ENCODE results near the gene LHX3.

The LHX3 gene

GRCh38 chr9:136205707-136205992 is 722 bp upstream of the LHX3 start (continued):
- TF ChIP-seq CREB5 (CRISPR knock-in tag; IDR thresholded peaks at IDR 0.05; ENCODE audit: low read depth): no peak
- no peak for TF ChIP-seq PPARA (CRISPR knock-in tag; IDR thresholded peaks at IDR 0.05; ENCODE audit: borderline replicate concordance)
- no peak for TF ChIP-seq ZC3H10 (CRISPR knock-in tag; IDR thresholded peaks at IDR 0.05)
- no peak for TF ChIP-seq RARB (CRISPR knock-in tag; IDR thresholded peaks at IDR 0.05)
- TF ChIP-seq TOX (CRISPR knock-in tag; IDR thresholded peaks at IDR 0.05; ENCODE audit: borderline replicate concordance): no peak

- TF ChIP-seq ZNF565 (CRISPR knock-in tag; conservative IDR thresholded peaks at IDR 0.05; ENCODE audit: low read depth) (no peak), ZNF70 (CRISPR knock-in tag; IDR thresholded peaks at IDR 0.05) (no peak), RARB (CRISPR knock-in tag; IDR thresholded peaks at IDR 0.05) (no peak)
- ATAC-seq: peak; percentile 14; the same call in 2 of the 3 replicates
Observed at GRCh38 chr9:136204145-136204805, 653 bp downstream of the LHX3 start.

- TF ChIP-seq TCF4 (CRISPR knock-in tag; IDR thresholded peaks at IDR 0.05; ENCODE audit: borderline replicate concordance): no peak
- no peak for TF ChIP-seq SNAI2 (CRISPR knock-in tag; IDR thresholded peaks at IDR 0.05)
- TF ChIP-seq CSDC2 (CRISPR knock-in tag; IDR thresholded peaks at IDR 0.05): no peak
- no peak for TF ChIP-seq ZFP3 (CRISPR knock-in tag; IDR thresholded peaks at IDR 0.05)
- TF ChIP-seq ARNTL (CRISPR knock-in tag; IDR thresholded peaks at IDR 0.05; ENCODE audit: borderline replicate concordance, low read depth): no peak
- TF ChIP-seq PPARA (CRISPR knock-in tag; IDR thresholded peaks at IDR 0.05; ENCODE audit: borderline replicate concordance): no peak
- no peak for TF ChIP-seq BACH2 (CRISPR knock-in tag; IDR thresholded peaks at IDR 0.05; ENCODE audit: borderline replicate concordance)
- TF ChIP-seq ZFP30 (CRISPR knock-in tag; IDR thresholded peaks at IDR 0.05): no peak
- TF ChIP-seq CSRNP3 (CRISPR knock-in tag; IDR thresholded peaks at IDR 0.05): no peak
- no peak for TF ChIP-seq GLIS3 (CRISPR knock-in tag; IDR thresholded peaks at IDR 0.05)
- no peak; the same call in 2 of the 3 replicates for ATAC-seq
Observed at GRCh38 chr9:136203408-136204144, 1.4 kb downstream of the LHX3 start.

GRCh38 chr9:136202454-136203407 is 2.2 kb downstream of the LHX3 start:
- no peak for ATAC-seq
- no peak for TF ChIP-seq BACH2 (CRISPR knock-in tag; IDR thresholded peaks at IDR 0.05; ENCODE audit: borderline replicate concordance)
- TF ChIP-seq RARB (CRISPR knock-in tag; IDR thresholded peaks at IDR 0.05): no peak
- no peak for TF ChIP-seq ZFP30 (CRISPR knock-in tag; IDR thresholded peaks at IDR 0.05)
- TF ChIP-seq CSDC2 (CRISPR knock-in tag; IDR thresholded peaks at IDR 0.05): no peak
- TF ChIP-seq ZNF565 (CRISPR knock-in tag; conservative IDR thresholded peaks at IDR 0.05; ENCODE audit: low read depth): no peak
- no peak for TF ChIP-seq PPARA (CRISPR knock-in tag; IDR thresholded peaks at IDR 0.05; ENCODE audit: borderline replicate concordance)
- no peak for TF ChIP-seq ESRRG (CRISPR knock-in tag; IDR thresholded peaks at IDR 0.05)
- TF ChIP-seq CREB5 (CRISPR knock-in tag; IDR thresholded peaks at IDR 0.05; ENCODE audit: low read depth): no peak

- ATAC-seq: peak; percentile 67
- TF ChIP-seq ISL1 (CRISPR knock-in tag; IDR thresholded peaks at IDR 0.05): no peak
- TF ChIP-seq RARB (CRISPR knock-in tag; IDR thresholded peaks at IDR 0.05): no peak
- TF ChIP-seq SNAI2 (CRISPR knock-in tag; IDR thresholded peaks at IDR 0.05): no peak
- TF ChIP-seq OSR1 (CRISPR knock-in tag; IDR thresholded peaks at IDR 0.05): no peak
- no peak for TF ChIP-seq CSRNP3 (CRISPR knock-in tag; IDR thresholded peaks at IDR 0.05)
- no peak for TF ChIP-seq BACH2 (CRISPR knock-in tag; IDR thresholded peaks at IDR 0.05; ENCODE audit: borderline replicate concordance)
- TF ChIP-seq ZNF8 (CRISPR knock-in tag; IDR thresholded peaks at IDR 0.05): no peak
- no peak for TF ChIP-seq CSDC2 (CRISPR knock-in tag; IDR thresholded peaks at IDR 0.05)
- no peak for TF ChIP-seq ESRRG (CRISPR knock-in tag; IDR thresholded peaks at IDR 0.05)
- no peak for TF ChIP-seq PATZ1 (CRISPR knock-in tag; IDR thresholded peaks at IDR 0.05; ENCODE audit: borderline replicate concordance)
- no peak for TF ChIP-seq TOX (CRISPR knock-in tag; IDR thresholded peaks at IDR 0.05; ENCODE audit: borderline replicate concordance)
- TF ChIP-seq ZFP30 (CRISPR knock-in tag; IDR thresholded peaks at IDR 0.05): no peak
- no peak for TF ChIP-seq ZFP3 (CRISPR knock-in tag; IDR thresholded peaks at IDR 0.05)
- no peak for TF ChIP-seq ZNF70 (CRISPR knock-in tag; IDR thresholded peaks at IDR 0.05)
- TF ChIP-seq TCF4 (CRISPR knock-in tag; IDR thresholded peaks at IDR 0.05; ENCODE audit: borderline replicate concordance): no peak
- TF ChIP-seq ZC3H10 (CRISPR knock-in tag; IDR thresholded peaks at IDR 0.05): no peak
- no peak for TF ChIP-seq ARNTL (CRISPR knock-in tag; IDR thresholded peaks at IDR 0.05; ENCODE audit: borderline replicate concordance, low read depth)
- no peak for TF ChIP-seq PPARA (CRISPR knock-in tag; IDR thresholded peaks at IDR 0.05; ENCODE audit: borderline replicate concordance)
Observed at GRCh38 chr9:136201609-136202453, 3.1 kb downstream of the LHX3 start.
